HEK293 (cell line): ENCODE measurements around the gene DDX24.

Experiments used
- CTCF ChIA-PET: fragments of 350-600 bp; formaldehyde crosslinking; extraction: SDS; loops from one replicate; lab custom pipeline; 2021; ENCODE audit warnings: antibody characterized with exemption; lab: Yijun Ruan, JAX
- POLR2A ChIA-PET: fragments of 300-600 bp; formaldehyde crosslinking; extraction: SDS; loops from one replicate; lab custom pipeline; 2020; ENCODE audit warnings: antibody characterized with exemption, inconsistent platforms; lab: Yijun Ruan, JAX
- H3K27ac ChIP-seq: fragments of 200-500 bp; sonication (Bioruptor generic); 2 replicates; pipeline ENCODE4 v1.5.1; 2014; ENCODE audit warnings: low read depth, low read length, control low read depth, inconsistent platforms; ENCODE audit errors: extremely low read depth
- H3K36me3 ChIP-seq, 2 experiments: fragments of 200-500 bp in 1 of 2; sonication (Bioruptor generic) in 1 of 2; 1 replicate in 1 of 2; 2 replicates in 1 of 2; pipeline ENCODE4 v1.5.1; 2014 to 2017; ENCODE audit warnings: inconsistent platforms in 2 of 2, low read length in 2 of 2; ENCODE audit not compliant: control insufficient read depth in 2 of 2, insufficient read depth in 1 of 2
- H3K4me1 ChIP-seq: fragments of 200-500 bp; sonication (Bioruptor generic); 2 replicates; pipeline ENCODE4 v1.5.1; 2014; ENCODE audit warnings: mild to moderate bottlenecking, low read length, inconsistent platforms; ENCODE audit not compliant: control insufficient read depth, insufficient read depth
- H3K4me3 ChIP-seq: 2 replicates; pipeline ENCODE4 v1.5.1; 2011; ENCODE audit warnings: low read depth, mild to moderate bottlenecking, control low read depth, low read length, moderate library complexity
- H3K9me3 ChIP-seq: fragments of 200-500 bp; sonication (Bioruptor generic); 2 replicates; pipeline ENCODE4 v1.5.1; 2014; ENCODE audit warnings: low read depth, low read length, inconsistent platforms; ENCODE audit not compliant: control insufficient read depth, insufficient read depth
- EGR2 ChIP-seq: fragments of 450-650 bp; formaldehyde crosslinking; IDR thresholded peaks from 2 replicates; pipeline ENCODE4 v1.5.1; 2016; ENCODE audit warnings: low read depth, missing biosample characterization, missing genetic modification characterization
- GLIS1 ChIP-seq: fragments of 450-650 bp; formaldehyde crosslinking; IDR thresholded peaks from 2 replicates; pipeline ENCODE4 v1.5.1; 2016; ENCODE audit warnings: missing biosample characterization, missing genetic modification characterization
- GLIS2 ChIP-seq: fragments of 450-650 bp; formaldehyde crosslinking; IDR thresholded peaks from 2 replicates; pipeline ENCODE4 v1.5.1; 2016; ENCODE audit warnings: missing biosample characterization, missing genetic modification characterization
- HOXC10 ChIP-seq: sonication (generic); formaldehyde crosslinking; IDR thresholded peaks from 2 replicates; pipeline ENCODE4 v1.8.1; 2023; ENCODE audit warnings: mild to moderate bottlenecking, missing genetic modification reagents
- IKZF3 ChIP-seq: fragments of 450-650 bp; IDR thresholded peaks from 2 replicates; pipeline ENCODE4 v1.5.0; 2018; ENCODE audit warnings: missing biosample characterization, mild to moderate bottlenecking, missing genetic modification characterization, moderate library complexity
- KLF1 ChIP-seq: fragments of 450-650 bp; formaldehyde crosslinking; IDR thresholded peaks from 2 replicates; pipeline ENCODE4 v1.5.1; 2016; ENCODE audit warnings: missing biosample characterization, missing genetic modification characterization
- KLF7 ChIP-seq: fragments of 450-650 bp; formaldehyde crosslinking; IDR thresholded peaks from 2 replicates; pipeline ENCODE4 v1.5.1; 2016; ENCODE audit warnings: missing biosample characterization, missing genetic modification characterization, borderline replicate concordance
- SCRT1 ChIP-seq: fragments of 450-650 bp; formaldehyde crosslinking; IDR thresholded peaks from 2 replicates; pipeline ENCODE4 v1.5.1; 2016; ENCODE audit warnings: missing biosample characterization, missing genetic modification characterization, borderline replicate concordance
- ZBTB44 ChIP-seq: fragments of 450-650 bp; IDR thresholded peaks from 2 replicates; pipeline ENCODE4 v1.5.1; 2018; ENCODE audit warnings: missing biosample characterization, mild to moderate bottlenecking, missing genetic modification characterization
- ZNF18 ChIP-seq: fragments of 450-650 bp; formaldehyde crosslinking; IDR thresholded peaks from 2 replicates; pipeline ENCODE4 v1.5.1; 2016; ENCODE audit warnings: missing biosample characterization, missing genetic modification characterization
- ZNF221 ChIP-seq: fragments of 450-650 bp; formaldehyde crosslinking; IDR thresholded peaks from 2 replicates; pipeline ENCODE4 v1.5.1; 2017; ENCODE audit warnings: missing biosample characterization, missing genetic modification characterization, borderline replicate concordance
- ZNF341 ChIP-seq: fragments of 450-650 bp; formaldehyde crosslinking; IDR thresholded peaks from 2 replicates; pipeline ENCODE4; 2016; ENCODE audit warnings: low read depth, missing biosample characterization, missing genetic modification characterization
- ZNF404 ChIP-seq: fragments of 450-650 bp; formaldehyde crosslinking; IDR thresholded peaks from 2 replicates; pipeline ENCODE4 v1.5.1; 2017; ENCODE audit warnings: missing biosample characterization, missing genetic modification characterization
- ZNF488 ChIP-seq: fragments of 450-650 bp; formaldehyde crosslinking; IDR thresholded peaks from 2 replicates; pipeline ENCODE4 v1.5.1; 2016; ENCODE audit warnings: missing biosample characterization, missing genetic modification characterization
- ZNF558 ChIP-seq: fragments of 450-650 bp; formaldehyde crosslinking; IDR thresholded peaks from 2 replicates; pipeline ENCODE4 v1.5.1; 2016; ENCODE audit warnings: missing biosample characterization, missing genetic modification characterization
- ZNF560 ChIP-seq: fragments of 450-650 bp; formaldehyde crosslinking; IDR thresholded peaks from 2 replicates; pipeline ENCODE4 v1.5.1; 2017; ENCODE audit warnings: missing biosample characterization, missing genetic modification characterization, borderline replicate concordance
- ZNF600 ChIP-seq: fragments of 450-650 bp; formaldehyde crosslinking; IDR thresholded peaks from 2 replicates; pipeline ENCODE4 v1.5.1; 2016; ENCODE audit warnings: missing biosample characterization, missing genetic modification characterization
- ZNF624 ChIP-seq: fragments of 450-650 bp; formaldehyde crosslinking; IDR thresholded peaks from 2 replicates; pipeline ENCODE4 v1.5.1; 2017; ENCODE audit warnings: missing biosample characterization, missing genetic modification characterization
- ZNF692 ChIP-seq: fragments of 450-650 bp; formaldehyde crosslinking; IDR thresholded peaks from 2 replicates; pipeline ENCODE4 v1.5.1; 2016; ENCODE audit warnings: missing biosample characterization, missing genetic modification characterization
- ZNF76 ChIP-seq: fragments of 450-650 bp; formaldehyde crosslinking; IDR thresholded peaks from 2 replicates; pipeline ENCODE4; 2016; ENCODE audit warnings: low read depth, missing biosample characterization, missing genetic modification characterization, borderline replicate concordance

DDX24 gene

GRCh38 chr14:94103554-94104150 is 22.6 kb upstream of the DDX24 start:
- Histone ChIP-seq H3K36me3 (peaks cover 0 to 14% of the 10 kb centered on the region in 2 experiments; a peak in 1 of 3 replicates), H3K4me3 (no peak overlapping the region), H3K4me1 (no peaks in the 10 kb centered on the region), H3K27ac (no peak overlapping the region), H3K9me3 (no peaks in the 10 kb centered on the region)
- CTCF ChIA-PET, result interaction anchor here (0.6 to 0.7 kb wide), 2 partner anchors 54 to 68 kb away, joined by 3 to 4 read pairs; no protein-coding TSS in a partner anchor
- POLR2A ChIA-PET, result no interaction called here
- TF ChIP-seq ZNF221 (tag by site-specific recombination) (no peak), GLIS1 (tag by site-specific recombination) (no peak), GLIS2 (tag by site-specific recombination) (no peak), ZNF692 (tag by site-specific recombination) (no peak), ZNF18 (tag by site-specific recombination) (no peak), IKZF3 (tag by site-specific recombination) (no peak), ZNF560 (no peak), HOXC10 (CRISPR knock-in tag) (no peak), ZNF558 (tag by site-specific recombination) (no peak), ZNF404 (no peak), ZNF488 (tag by site-specific recombination) (no peak), ZBTB44 (tag by site-specific recombination) (no peak), KLF1 (tag by site-specific recombination) (no peak), ZNF76 (tag by site-specific recombination) (no peak), ZNF600 (tag by site-specific recombination) (no peak), SCRT1 (tag by site-specific recombination) (no peak), KLF7 (tag by site-specific recombination) (no peak), ZNF341 (tag by site-specific recombination) (no peak)

GRCh38 chr14:94102768-94103482 is 21.9 kb upstream of the DDX24 start:
- Histone ChIP-seq H3K4me1 (no peaks in the 10 kb centered on the region), H3K27ac (no peak overlapping the region), H3K9me3 (no peaks in the 10 kb centered on the region), H3K4me3 (no peak overlapping the region), H3K36me3 (peaks cover 0 to 21% of the 10 kb centered on the region in 2 experiments; a peak in 1 of 3 replicates)
- ChIA-PET CTCF (interaction anchor here (0.6 to 0.7 kb wide), 2 partner anchors 53 to 67 kb away, joined by 3 to 4 read pairs; no protein-coding TSS in a partner anchor), POLR2A (no interaction called here)
- TF ChIP-seq EGR2 (tag by site-specific recombination), result no peak
- no peak for TF ChIP-seq ZNF624 (tag by site-specific recombination)
